GM12874 (cell line): ENCODE measurements around the gene NFIB.

Source experiments
- CTCF ChIP-seq: IDR thresholded peaks from 2 replicates; pipeline ENCODE4 v1.5.1; 2011; ENCODE audit warnings: low read depth, mild to moderate bottlenecking, control low read depth, low read length, moderate library complexity; ENCODE audit not compliant: insufficient read depth

Gene NFIB

GRCh38 chr9:14141699-14142098, 172.2 kb downstream of the NFIB start:
- no peak for TF ChIP-seq CTCF

GRCh38 chr9:14140096-14140697, 173.7 kb downstream of the NFIB start:
- TF ChIP-seq CTCF = no peak

GRCh38 chr9:14139287-14139686, 174.7 kb downstream of the NFIB start:
- no peak for TF ChIP-seq CTCF

- TF ChIP-seq CTCF = no peak
Observed at GRCh38 chr9:14136646-14137370, 177.1 kb downstream of the NFIB start.

- TF ChIP-seq CTCF = no peak
Observed at GRCh38 chr9:14136047-14136635, 177.8 kb downstream of the NFIB start.

GRCh38 chr9:14135421-14135820, 178.5 kb downstream of the NFIB start:
- no peak for TF ChIP-seq CTCF

GRCh38 chr9:14133394-14133793, 180.5 kb downstream of the NFIB start:
- no peak for TF ChIP-seq CTCF
